ENCODE results near the gene C19orf47. TPM values are rescaled to one million over a fixed set of nuclear protein-coding genes. Genes with fewer than 3 reads are reported as not detected.
"Not testable (repeated sequence)": the region's sequence is repeated elsewhere in the genome, so short reads cannot be mapped to it uniquely, and the experiment has no call there.

C19orf47 gene
- polyA plus RNA-seq, 3 donors, result 7.6 to 10.2 (median 8.0) TPM

DNA sequence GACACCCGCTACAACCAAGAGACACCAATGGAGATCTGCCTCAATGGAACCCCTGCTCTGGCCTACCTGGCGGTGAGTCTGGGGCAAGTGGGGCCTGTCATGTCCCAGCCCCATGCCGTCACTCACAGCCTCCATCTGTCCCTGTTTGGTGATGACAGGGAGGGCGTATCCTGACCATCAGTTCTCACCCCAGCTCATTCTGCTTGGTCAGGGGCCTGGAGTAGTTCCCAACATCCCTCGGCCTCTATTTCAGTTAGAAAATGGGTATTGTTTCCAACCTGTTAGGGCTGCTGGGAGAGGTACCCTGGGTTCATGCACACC, 23.6 kb upstream of the C19orf47 start:
- Mint-ChIP-seq H3K27me3 (ENCODE audit: low read depth in 3 of 3) (peaks cover 0 to 1% (median 0%) of the 10 kb centered on the region in 3 donors), H3K4me1 (peaks cover 25% of the 10 kb centered on the region), H3K27ac (peak overlapping the region in 1 of 7 donors; percentile 2), H3K4me3 (no peak overlapping the region), H3K36me3 (peaks cover 74 to 96% of the 10 kb centered on the region in 2 donors), H3K9me3 (no peaks in the 10 kb centered on the region)
- Histone ChIP-seq H3K9ac (ENCODE audit: insufficient read depth, low read length, poor library complexity, severe bottlenecking) (no peak overlapping the region), H3K4me2 (replicated peaks; ENCODE audit: extremely low read depth, low read length, poor library complexity, severe bottlenecking) (no peak overlapping the region), H3K27me3 (ENCODE audit: control insufficient read depth in 2 of 2, insufficient read depth in 2 of 2, low read length in 2 of 2) (no peaks in the 10 kb centered on the region), H3K9me3 (replicated peaks in 1 of 2; ENCODE audit: control insufficient read depth in 1 of 2, insufficient read depth in 1 of 2, low read length in 2 of 2) (no peaks in the 10 kb centered on the region), H3K36me3 (replicated peaks in 1 of 2; ENCODE audit: control insufficient read depth in 1 of 2, insufficient read depth in 2 of 2, low read length in 2 of 2) (peaks cover 63 to 88% of the 10 kb centered on the region in 2 donors), H2AFZ (ENCODE audit: insufficient read depth, low read depth, low read length, poor library complexity, severe bottlenecking) (no peak overlapping the region), H3K27ac (ENCODE audit: low read depth in 1 of 2, low read length in 2 of 2) (peak overlapping the region in 1 of 2 donors; percentile 13), H3K79me2 (ENCODE audit: insufficient read depth, low read length) (no peaks in the 10 kb centered on the region), H4K20me1 (ENCODE audit: insufficient read depth, low read length) (peaks cover 11% of the 10 kb centered on the region), H3K4me3 (replicated peaks in 1 of 3; ENCODE audit: low read depth in 2 of 3, low read length in 3 of 3) (no peak overlapping the region), H3K4me1 (ENCODE audit: control insufficient read depth in 1 of 2, insufficient read depth in 2 of 2, low read length in 2 of 2) (peaks cover 11 to 25% of the 10 kb centered on the region in 2 donors)
- TF ChIP-seq, protein P1, sequence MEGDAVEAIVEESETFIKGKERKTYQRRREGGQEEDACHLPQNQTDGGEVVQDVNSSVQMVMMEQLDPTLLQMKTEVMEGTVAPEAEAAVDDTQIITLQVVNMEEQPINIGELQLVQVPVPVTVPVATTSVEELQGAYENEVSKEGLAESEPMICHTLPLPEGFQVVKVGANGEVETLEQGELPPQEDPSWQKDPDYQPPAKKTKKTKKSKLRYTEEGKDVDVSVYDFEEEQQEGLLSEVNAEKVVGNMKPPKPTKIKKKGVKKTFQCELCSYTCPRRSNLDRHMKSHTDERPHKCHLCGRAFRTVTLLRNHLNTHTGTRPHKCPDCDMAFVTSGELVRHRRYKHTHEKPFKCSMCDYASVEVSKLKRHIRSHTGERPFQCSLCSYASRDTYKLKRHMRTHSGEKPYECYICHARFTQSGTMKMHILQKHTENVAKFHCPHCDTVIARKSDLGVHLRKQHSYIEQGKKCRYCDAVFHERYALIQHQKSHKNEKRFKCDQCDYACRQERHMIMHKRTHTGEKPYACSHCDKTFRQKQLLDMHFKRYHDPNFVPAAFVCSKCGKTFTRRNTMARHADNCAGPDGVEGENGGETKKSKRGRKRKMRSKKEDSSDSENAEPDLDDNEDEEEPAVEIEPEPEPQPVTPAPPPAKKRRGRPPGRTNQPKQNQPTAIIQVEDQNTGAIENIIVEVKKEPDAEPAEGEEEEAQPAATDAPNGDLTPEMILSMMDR (IDR thresholded peaks at IDR 0.05), result no peak
- no peak for DNase-seq
- intact Hi-C loops (cut with micrococcal nuclease), result no loop called here
- 100% methylated on average over 2 of the region's 5 CpGs for WGBS (ENCODE audit: insufficient coverage)

DNA sequence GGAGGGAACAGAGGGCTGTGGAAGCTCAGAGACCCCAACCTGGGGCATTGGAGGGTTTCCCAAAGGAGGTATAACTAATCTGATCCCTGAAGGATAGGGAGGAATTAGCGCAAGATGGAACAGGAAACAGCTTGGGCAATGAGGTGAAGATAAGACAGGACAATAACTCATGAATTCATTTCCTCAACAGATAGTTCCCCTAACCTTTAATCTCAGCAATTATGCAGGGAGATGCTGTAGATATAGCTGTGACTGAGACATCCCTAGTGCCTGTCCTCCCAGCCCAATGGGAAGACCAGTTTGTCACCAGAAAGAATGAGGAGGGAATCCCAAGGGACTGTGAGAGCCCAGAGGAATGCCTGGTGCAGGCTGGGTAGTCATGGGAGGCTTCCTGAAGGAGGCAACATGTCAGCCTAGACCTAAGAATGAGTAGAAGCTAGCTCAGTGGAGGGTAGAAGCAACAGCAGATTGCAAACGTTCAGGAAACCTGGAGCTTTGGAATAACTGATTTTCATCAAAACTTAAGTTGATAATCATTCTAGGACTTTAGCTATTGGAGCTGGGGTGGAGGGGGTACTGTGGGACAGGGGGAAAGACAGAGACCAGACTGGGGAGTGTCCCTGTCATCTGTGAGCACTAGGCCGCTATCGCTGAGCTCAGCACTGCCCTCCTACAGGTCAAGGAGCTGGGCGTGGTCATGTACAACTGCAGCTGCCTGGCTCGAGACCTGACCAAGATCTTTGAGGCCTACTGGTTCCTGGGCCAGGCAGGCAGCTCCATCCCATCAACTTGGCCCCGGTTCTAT, 23.0 kb upstream of the C19orf47 start:
- Histone ChIP-seq H3K4me3 (replicated peaks in 1 of 3; ENCODE audit: low read depth in 2 of 3, low read length in 3 of 3) (no peak overlapping the region), H3K9me3 (replicated peaks in 1 of 2; ENCODE audit: control insufficient read depth in 1 of 2, insufficient read depth in 1 of 2, low read length in 2 of 2) (no peaks in the 10 kb centered on the region), H3K27ac (ENCODE audit: low read depth in 1 of 2, low read length in 2 of 2) (peak overlapping the region in 1 of 2 donors; percentile 13), H3K79me2 (ENCODE audit: insufficient read depth, low read length) (no peaks in the 10 kb centered on the region), H3K4me2 (replicated peaks; ENCODE audit: extremely low read depth, low read length, poor library complexity, severe bottlenecking) (no peak overlapping the region), H3K36me3 (replicated peaks in 1 of 2; ENCODE audit: control insufficient read depth in 1 of 2, insufficient read depth in 2 of 2, low read length in 2 of 2) (peaks cover 62 to 83% of the 10 kb centered on the region in 2 donors), H4K20me1 (ENCODE audit: insufficient read depth, low read length) (peaks cover 10% of the 10 kb centered on the region), H3K9ac (ENCODE audit: insufficient read depth, low read length, poor library complexity, severe bottlenecking) (no peak overlapping the region), H2AFZ (ENCODE audit: insufficient read depth, low read depth, low read length, poor library complexity, severe bottlenecking) (no peak overlapping the region), H3K4me1 (ENCODE audit: control insufficient read depth in 1 of 2, insufficient read depth in 2 of 2, low read length in 2 of 2) (peaks cover 17 to 31% of the 10 kb centered on the region in 2 donors), H3K27me3 (ENCODE audit: control insufficient read depth in 2 of 2, insufficient read depth in 2 of 2, low read length in 2 of 2) (no peaks in the 10 kb centered on the region)
- Mint-ChIP-seq H3K9me3 (no peaks in the 10 kb centered on the region), H3K27me3 (ENCODE audit: low read depth in 3 of 3) (peaks cover 0 to 1% (median 0%) of the 10 kb centered on the region in 3 donors), H3K36me3 (peaks cover 74 to 92% of the 10 kb centered on the region in 2 donors), H3K4me3 (no peak overlapping the region), H3K4me1 (peaks cover 31% of the 10 kb centered on the region), H3K27ac (peak overlapping the region in 5 of 7 donors; percentile 2 to 76 (median 56))
- TF ChIP-seq, protein P1 (IDR thresholded peaks at IDR 0.05), result no peak
- DNase-seq, result no peak
- 98% methylated on average over 6 of the region's 7 CpGs for WGBS (ENCODE audit: insufficient coverage)
- intact Hi-C loops (cut with micrococcal nuclease), result no loop called here

DNA sequence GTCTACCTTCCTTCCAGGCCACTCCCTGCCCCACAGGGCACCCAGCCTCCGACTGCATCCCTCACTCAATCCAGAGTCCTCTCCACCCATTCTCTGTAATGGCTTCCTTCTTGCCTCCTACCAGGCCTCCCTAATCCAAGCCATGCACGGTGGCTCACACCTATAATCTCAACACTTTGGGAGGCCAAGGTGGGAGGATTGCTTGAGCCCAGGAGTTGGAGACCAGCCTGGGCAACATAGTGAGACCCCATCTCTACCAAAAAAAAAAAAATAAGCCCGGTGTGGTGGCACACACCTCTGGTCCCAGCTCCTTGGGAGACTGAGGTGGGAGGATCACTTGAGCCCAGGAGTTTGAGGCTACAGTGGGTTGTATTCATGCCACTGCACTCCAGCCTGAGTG, 22.1 kb upstream of the C19orf47 start:
- H3K4me2 ChIP-seq (replicated peaks; ENCODE audit: extremely low read depth, low read length, poor library complexity, severe bottlenecking); H3K27me3 Mint-ChIP-seq (ENCODE audit: low read depth in 3 of 3); DNase-seq; H3K79me2 ChIP-seq (ENCODE audit: insufficient read depth, low read length); H3K27ac ChIP-seq (ENCODE audit: low read depth in 1 of 2, low read length in 2 of 2); H3K9me3 ChIP-seq (replicated peaks in 1 of 2; ENCODE audit: control insufficient read depth in 1 of 2, insufficient read depth in 1 of 2, low read length in 2 of 2); H3K9ac ChIP-seq (ENCODE audit: insufficient read depth, low read length, poor library complexity, severe bottlenecking); H3K9me3 Mint-ChIP-seq; H2AFZ ChIP-seq (ENCODE audit: insufficient read depth, low read depth, low read length, poor library complexity, severe bottlenecking); intact Hi-C loops (cut with micrococcal nuclease); H3K4me3 Mint-ChIP-seq; H3K27me3 ChIP-seq (ENCODE audit: control insufficient read depth in 2 of 2, insufficient read depth in 2 of 2, low read length in 2 of 2); H3K4me3 ChIP-seq (replicated peaks in 1 of 3; ENCODE audit: low read depth in 2 of 3, low read length in 3 of 3): not testable (repeated sequence)
- H3K36me3 Mint-ChIP-seq, result peaks cover 70 to 82% of the 10 kb centered on the region in 2 donors
- peaks cover 26 to 40% of the 10 kb centered on the region in 2 donors for H3K4me1 ChIP-seq (ENCODE audit: control insufficient read depth in 1 of 2, insufficient read depth in 2 of 2, low read length in 2 of 2)
- peak overlapping the region in 2 of 7 donors; percentile 19 to 63 for H3K27ac Mint-ChIP-seq
- peaks cover 13% of the 10 kb centered on the region for H4K20me1 ChIP-seq (ENCODE audit: insufficient read depth, low read length)
- 100% methylated on average over 1 of the region's 3 CpGs for WGBS (ENCODE audit: insufficient coverage)
- peaks cover 62 to 79% of the 10 kb centered on the region in 2 donors for H3K36me3 ChIP-seq (replicated peaks in 1 of 2; ENCODE audit: control insufficient read depth in 1 of 2, insufficient read depth in 2 of 2, low read length in 2 of 2)
- H3K4me1 Mint-ChIP-seq, result peaks cover 38% of the 10 kb centered on the region

All from CD14-positive monocyte (primary cell).